ENCODE data around the gene CYP4A11. TPM values are rescaled to one million over a fixed set of nuclear protein-coding genes. Genes with fewer than 3 reads are reported as not detected.

Gene CYP4A11
- total RNA-seq, 1 experiment from 2014 or later, result 0.16 TPM

Other genes with a start within 250 kb of the CYP4A11 start
- 60.3 and 61.6 TPM in 2 replicates for gene EFCAB14, start 222.4 kb downstream of the CYP4A11 start, total RNA-seq (2022)
- gene CYP4B1, start 142.4 kb downstream of the CYP4A11 start, total RNA-seq (2022), result not detected in 2 replicates
- gene CYP4X1, start 82.2 kb upstream of the CYP4A11 start, total RNA-seq (2022), result 5.5 and 7.8 TPM in 2 replicates
- gene CYP4Z1, start 125.8 kb upstream of the CYP4A11 start, total RNA-seq (2022), result not detected in 2 replicates
- not detected in 2 replicates for gene CYP4A22, start 196.0 kb upstream of the CYP4A11 start, total RNA-seq (2022)
- 3.8 and 6.1 TPM in 2 replicates for gene PDZK1IP1, start 248.6 kb upstream of the CYP4A11 start, total RNA-seq (2022)

Data from Caco-2 (cell line).